KMS-11 (cell line): ENCODE measurements around the gene PEX16.

Experiments
- H2AFZ ChIP-seq: fragments of 200-600 bp; sonication (generic); 2 replicates; pipeline ENCODE4 v1.6.1; 2016; ENCODE audit warnings: antibody characterized with exemption, mixed run types, low read depth
- H3K27ac ChIP-seq: fragments of 200-600 bp; sonication (generic); 2 replicates; pipeline ENCODE4 v1.6.1; 2016; ENCODE audit warnings: mild to moderate bottlenecking, mixed run types
- H3K27me3 ChIP-seq: fragments of 200-600 bp; sonication (generic); 2 replicates; pipeline ENCODE4 v1.6.1; 2017; ENCODE audit warnings: mild to moderate bottlenecking, low read depth, mixed run types, moderate library complexity; ENCODE audit not compliant: insufficient read depth
- H3K36me3 ChIP-seq: fragments of 200-600 bp; sonication (generic); 2 replicates; pipeline ENCODE4 v1.6.1; 2017; ENCODE audit warnings: mild to moderate bottlenecking, mixed run types; ENCODE audit not compliant: insufficient read depth
- H3K4me1 ChIP-seq: fragments of 200-600 bp; sonication (generic); 2 replicates; pipeline ENCODE4 v1.6.1; 2016; ENCODE audit warnings: mild to moderate bottlenecking, low read depth, mixed run types; ENCODE audit not compliant: poor library complexity, severe bottlenecking
- H3K4me2 ChIP-seq: fragments of 200-600 bp; sonication (generic); 2 replicates; pipeline ENCODE4 v1.7.0; 2016; ENCODE audit warnings: mild to moderate bottlenecking, mixed run types
- H3K4me3 ChIP-seq: fragments of 200-600 bp; sonication (generic); IDR thresholded peaks from 2 replicates; pipeline ENCODE4 v1.6.1; 2017; ENCODE audit warnings: low read depth, low read length, mixed read lengths; ENCODE audit not compliant: insufficient read depth
- H3K79me2 ChIP-seq: fragments of 200-600 bp; sonication (generic); 2 replicates; pipeline ENCODE4 v1.6.1; 2016; ENCODE audit warnings: low read depth, mixed run types; ENCODE audit not compliant: insufficient read depth
- H3K9ac ChIP-seq: fragments of 200-600 bp; sonication (generic); 2 replicates; pipeline ENCODE4 v1.6.1; 2016; ENCODE audit warnings: mild to moderate bottlenecking, mixed run types
- H4K20me1 ChIP-seq: fragments of 200-600 bp; sonication (generic); 2 replicates; pipeline ENCODE4 v1.6.1; 2016; ENCODE audit warnings: mild to moderate bottlenecking, mixed run types; ENCODE audit not compliant: insufficient read depth
- TF ChIP-seq, protein P1 (sequence below): fragments of 200-600 bp; sonication (generic); conservative IDR thresholded peaks from 2 replicates; pipeline ENCODE4 v1.6.1; 2017; ENCODE audit warnings: low read depth, mild to moderate bottlenecking, antibody characterized with exemption, low read length, moderate library complexity, mixed read lengths

The PEX16 gene

DNA sequence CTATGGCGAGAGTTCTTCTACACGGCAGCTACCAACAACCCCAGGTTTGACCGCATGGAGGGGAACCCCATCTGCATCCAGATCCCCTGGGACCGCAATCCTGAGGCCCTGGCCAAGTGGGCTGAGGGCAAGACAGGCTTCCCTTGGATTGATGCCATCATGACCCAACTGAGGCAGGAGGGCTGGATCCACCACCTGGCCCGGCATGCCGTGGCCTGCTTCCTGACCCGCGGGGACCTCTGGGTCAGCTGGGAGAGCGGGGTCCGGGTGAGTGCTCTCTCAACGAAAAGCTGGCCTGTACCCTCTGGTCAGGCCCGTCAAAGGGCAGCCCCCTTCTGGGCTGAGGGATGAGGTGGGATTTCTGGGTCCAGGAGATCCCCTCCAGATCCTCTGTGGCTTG is 48.1 kb downstream of the PEX16 start:
- no peaks in the 10 kb centered on the region for H3K27me3 ChIP-seq
- no peak overlapping the region for H3K9ac ChIP-seq
- no peak overlapping the region for H3K27ac ChIP-seq
- TF ChIP-seq, protein P1, sequence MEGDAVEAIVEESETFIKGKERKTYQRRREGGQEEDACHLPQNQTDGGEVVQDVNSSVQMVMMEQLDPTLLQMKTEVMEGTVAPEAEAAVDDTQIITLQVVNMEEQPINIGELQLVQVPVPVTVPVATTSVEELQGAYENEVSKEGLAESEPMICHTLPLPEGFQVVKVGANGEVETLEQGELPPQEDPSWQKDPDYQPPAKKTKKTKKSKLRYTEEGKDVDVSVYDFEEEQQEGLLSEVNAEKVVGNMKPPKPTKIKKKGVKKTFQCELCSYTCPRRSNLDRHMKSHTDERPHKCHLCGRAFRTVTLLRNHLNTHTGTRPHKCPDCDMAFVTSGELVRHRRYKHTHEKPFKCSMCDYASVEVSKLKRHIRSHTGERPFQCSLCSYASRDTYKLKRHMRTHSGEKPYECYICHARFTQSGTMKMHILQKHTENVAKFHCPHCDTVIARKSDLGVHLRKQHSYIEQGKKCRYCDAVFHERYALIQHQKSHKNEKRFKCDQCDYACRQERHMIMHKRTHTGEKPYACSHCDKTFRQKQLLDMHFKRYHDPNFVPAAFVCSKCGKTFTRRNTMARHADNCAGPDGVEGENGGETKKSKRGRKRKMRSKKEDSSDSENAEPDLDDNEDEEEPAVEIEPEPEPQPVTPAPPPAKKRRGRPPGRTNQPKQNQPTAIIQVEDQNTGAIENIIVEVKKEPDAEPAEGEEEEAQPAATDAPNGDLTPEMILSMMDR: no peak
- no peaks in the 10 kb centered on the region for H3K4me1 ChIP-seq
- H3K4me2 ChIP-seq: no peak overlapping the region
- H3K79me2 ChIP-seq: no peaks in the 10 kb centered on the region
- H2AFZ ChIP-seq: no peak overlapping the region
- no peak overlapping the region for H3K4me3 ChIP-seq
- no peaks in the 10 kb centered on the region for H3K36me3 ChIP-seq
- H4K20me1 ChIP-seq: no peaks in the 10 kb centered on the region

DNA sequence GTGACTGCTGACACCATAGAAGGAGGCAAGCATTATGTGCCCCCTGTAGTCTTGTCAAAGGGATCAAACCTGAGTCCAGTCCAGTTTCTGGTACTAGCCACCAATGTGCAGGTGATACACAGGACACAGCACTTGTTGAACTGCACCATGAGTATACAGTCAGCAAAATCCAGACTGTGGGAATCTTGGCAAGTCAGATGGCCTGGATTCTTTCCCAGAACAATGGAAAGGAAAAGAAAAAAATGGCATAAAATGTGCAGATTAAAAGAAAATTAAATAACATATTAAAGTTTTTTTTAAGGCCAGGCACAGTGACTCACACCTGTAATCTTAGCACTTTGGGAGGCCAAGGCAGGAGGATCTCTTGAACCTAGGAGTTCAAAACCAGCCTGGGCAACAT is 53.6 kb downstream of the PEX16 start:
- TF ChIP-seq, protein P1: no peak
- no peak overlapping the region for H3K4me2 ChIP-seq
- H3K36me3 ChIP-seq: no peaks in the 10 kb centered on the region

DNA sequence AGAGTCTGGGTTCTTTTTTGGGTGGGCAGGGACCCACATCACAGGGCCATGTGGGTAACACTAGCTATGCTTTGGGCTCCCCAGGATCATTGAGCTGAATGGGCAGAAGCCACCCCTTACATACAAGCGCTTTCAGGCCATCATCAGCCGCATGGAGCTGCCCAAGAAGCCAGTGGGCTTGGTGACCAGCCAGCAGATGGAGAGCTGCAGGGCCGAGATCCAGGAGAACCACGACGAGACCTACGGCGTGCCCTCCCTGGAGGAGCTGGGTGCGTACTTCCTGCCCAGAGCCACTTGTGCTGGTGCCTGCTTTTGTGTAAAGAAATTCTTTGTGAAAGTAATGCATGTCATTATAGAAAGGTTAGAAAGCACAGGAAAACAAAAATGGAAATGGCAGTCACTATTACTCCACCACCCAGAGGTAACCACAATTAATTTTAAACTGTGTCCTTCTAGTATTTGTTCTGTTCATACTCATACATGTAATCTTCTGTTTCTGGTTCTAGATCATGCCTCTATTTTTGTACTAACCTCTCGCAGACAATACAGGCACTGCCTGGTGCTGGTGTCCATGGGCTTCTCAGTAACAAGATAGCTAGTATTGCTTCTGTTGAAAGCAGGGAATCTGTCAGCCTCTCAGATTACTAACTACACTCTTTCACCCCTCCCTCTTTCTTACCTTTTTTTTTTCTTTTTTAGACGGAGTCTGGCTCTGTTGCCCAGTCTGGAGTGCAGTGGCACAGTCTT is 56.7 kb downstream of the PEX16 start:
- no peak overlapping the region for H3K9ac ChIP-seq
- H3K27me3 ChIP-seq: no peaks in the 10 kb centered on the region
- H3K27ac ChIP-seq: no peak overlapping the region
- no peaks in the 10 kb centered on the region for H3K36me3 ChIP-seq
- no peak overlapping the region for H2AFZ ChIP-seq
- H3K4me2 ChIP-seq: no peak overlapping the region
- no peak overlapping the region for H3K4me3 ChIP-seq
- H3K79me2 ChIP-seq: no peaks in the 10 kb centered on the region
- TF ChIP-seq, protein P1: no peak
- H3K4me1 ChIP-seq: peaks cover 25% of the 10 kb centered on the region
- H4K20me1 ChIP-seq: no peaks in the 10 kb centered on the region

More for the DNA sequence above, 53.6 kb downstream of the PEX16 start:
- H4K20me1 ChIP-seq: no peaks in the 10 kb centered on the region
- H3K9ac ChIP-seq: no peak overlapping the region
- H3K27me3 ChIP-seq: no peaks in the 10 kb centered on the region
- no peak overlapping the region for H2AFZ ChIP-seq
- H3K79me2 ChIP-seq: no peaks in the 10 kb centered on the region
- no peak overlapping the region for H3K4me3 ChIP-seq
- peaks cover 1% of the 10 kb centered on the region for H3K4me1 ChIP-seq
- no peak overlapping the region for H3K27ac ChIP-seq

DNA sequence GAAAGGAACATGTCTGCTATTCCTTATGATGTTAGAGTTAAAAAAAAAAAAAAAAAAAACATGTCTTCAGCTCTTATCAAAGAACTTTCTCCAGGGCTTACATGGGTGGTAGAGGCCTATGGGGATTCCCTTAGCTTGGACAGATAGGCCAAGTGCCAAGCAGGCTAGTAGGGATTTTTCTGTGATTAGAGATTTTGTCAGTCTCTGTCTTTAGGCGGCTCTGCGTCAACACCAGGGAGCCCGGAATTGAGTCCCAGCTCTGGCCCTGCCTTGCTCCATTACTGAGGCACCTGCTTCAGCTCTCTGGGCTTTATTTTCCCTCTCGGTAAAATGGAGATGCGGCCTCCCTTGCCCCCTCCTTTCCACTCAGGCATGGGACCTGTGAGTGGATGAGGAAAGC is 57.3 kb downstream of the PEX16 start:
- Histone ChIP-seq H2AFZ (no peak overlapping the region), H3K79me2 (no peaks in the 10 kb centered on the region; the same call in 1 of the 2 replicates), H3K36me3 (no peaks in the 10 kb centered on the region), H3K9ac (no peak overlapping the region), H3K27ac (no peak overlapping the region), H3K27me3 (no peaks in the 10 kb centered on the region), H3K4me1 (peaks cover 25% of the 10 kb centered on the region), H3K4me2 (no peak overlapping the region), H3K4me3 (no peak overlapping the region), H4K20me1 (no peaks in the 10 kb centered on the region)
- TF ChIP-seq, protein P1: no peak
